ENCODE results near the gene PFKFB3.
"Not testable (repeated sequence)": the region's sequence is repeated elsewhere in the genome, so short reads cannot be mapped to it uniquely, and the experiment has no call there.

Gene PFKFB3

GRCh38 chr10:6244510-6244909 is 41.8 kb downstream of the PFKFB3 start:
- Histone ChIP-seq H3F3A (ENCODE audit: insufficient read depth, low read length) (no peaks in the 10 kb centered on the region), H4K20me1 (ENCODE audit: insufficient read depth, low read length) (no peaks in the 10 kb centered on the region), H3K27me3 (replicated peaks; ENCODE audit: insufficient read depth, low read length) (no peaks in the 10 kb centered on the region), H3K4me2 (ENCODE audit: low read depth, low read length) (no peak overlapping the region), H3K9me3 (replicated peaks; ENCODE audit: insufficient read depth, low read length) (no peaks in the 10 kb centered on the region), H3K9me2 (replicated peaks; ENCODE audit: insufficient read depth, low read length) (no peaks in the 10 kb centered on the region), H3K79me2 (ENCODE audit: low read length) (no peaks in the 10 kb centered on the region), H2AFZ (ENCODE audit: low read length) (no peak overlapping the region), H3K36me3 (replicated peaks; ENCODE audit: insufficient read depth, low read length) (no peaks in the 10 kb centered on the region), H3K9ac (ENCODE audit: low read length) (no peak overlapping the region), H3K4me1 (ENCODE audit: low read length) (no peaks in the 10 kb centered on the region), H3K4me3 (ENCODE audit: low read length) (no peak overlapping the region), H3K27ac (ENCODE audit: low read length) (no peak overlapping the region)
- no peak for DNase-seq
- no peak for TF ChIP-seq CTCF (IDR thresholded peaks at IDR 0.05; ENCODE audit: low read length)
- TF ChIP-seq EZH2 (optimal IDR thresholded peaks at IDR 0.05; ENCODE audit: low read depth, low read length): no peak
- no peak for TF ChIP-seq EZH2phosphoT487 (IDR thresholded peaks at IDR 0.05; ENCODE audit: low read length)

DNA sequence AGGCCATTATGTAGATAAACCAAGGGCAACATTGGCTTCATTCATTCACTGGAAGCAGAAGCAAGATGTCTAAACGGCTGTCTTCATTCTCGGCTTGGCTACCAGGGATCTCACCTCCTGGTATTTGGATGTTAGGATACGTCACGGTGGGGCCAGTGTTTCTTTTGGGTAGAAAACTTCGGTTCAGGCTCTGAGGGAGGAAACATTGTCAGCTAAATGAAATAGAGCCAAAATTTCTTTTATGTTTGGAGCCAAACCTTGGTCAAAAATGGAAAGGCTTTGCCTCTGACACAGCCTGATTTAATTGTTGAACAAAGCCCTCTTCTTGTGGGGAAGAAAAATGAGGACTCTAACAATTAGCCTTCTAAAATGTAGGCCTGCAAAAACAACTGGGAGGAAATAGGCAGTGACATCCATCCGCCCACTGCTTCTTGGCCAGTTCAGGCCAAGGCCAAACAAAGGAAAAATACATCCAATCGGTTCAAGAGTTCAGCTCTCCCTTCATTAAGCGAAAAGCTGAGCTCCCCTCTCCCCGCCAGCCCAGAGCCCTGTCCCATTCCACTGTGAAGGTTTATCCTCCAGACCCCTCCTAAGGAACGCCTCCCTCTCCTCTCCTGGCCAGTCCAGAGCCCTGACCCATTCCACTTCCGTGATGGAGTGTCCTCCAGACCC is 44.4 kb downstream of the PFKFB3 start:
- Histone ChIP-seq H3K79me2 (ENCODE audit: low read length) (no peaks in the 10 kb centered on the region), H2AFZ (ENCODE audit: low read length) (no peak overlapping the region), H3K9me2 (replicated peaks; ENCODE audit: insufficient read depth, low read length) (no peaks in the 10 kb centered on the region), H3K4me3 (ENCODE audit: low read length) (no peak overlapping the region), H3K9ac (ENCODE audit: low read length) (no peak overlapping the region), H3K4me2 (ENCODE audit: low read depth, low read length) (no peak overlapping the region), H3F3A (ENCODE audit: insufficient read depth, low read length) (no peaks in the 10 kb centered on the region), H3K36me3 (replicated peaks; ENCODE audit: insufficient read depth, low read length) (no peaks in the 10 kb centered on the region), H3K27ac (ENCODE audit: low read length) (no peak overlapping the region), H3K4me1 (ENCODE audit: low read length) (no peaks in the 10 kb centered on the region), H3K27me3 (replicated peaks; ENCODE audit: insufficient read depth, low read length) (no peaks in the 10 kb centered on the region), H4K20me1 (ENCODE audit: insufficient read depth, low read length) (no peaks in the 10 kb centered on the region), H3K9me3 (replicated peaks; ENCODE audit: insufficient read depth, low read length) (no peaks in the 10 kb centered on the region)
- no peak for DNase-seq
- TF ChIP-seq EZH2phosphoT487 (IDR thresholded peaks at IDR 0.05; ENCODE audit: low read length) (no peak), CTCF (IDR thresholded peaks at IDR 0.05; ENCODE audit: low read length) (no peak), EZH2 (optimal IDR thresholded peaks at IDR 0.05; ENCODE audit: low read depth, low read length) (no peak)

DNA sequence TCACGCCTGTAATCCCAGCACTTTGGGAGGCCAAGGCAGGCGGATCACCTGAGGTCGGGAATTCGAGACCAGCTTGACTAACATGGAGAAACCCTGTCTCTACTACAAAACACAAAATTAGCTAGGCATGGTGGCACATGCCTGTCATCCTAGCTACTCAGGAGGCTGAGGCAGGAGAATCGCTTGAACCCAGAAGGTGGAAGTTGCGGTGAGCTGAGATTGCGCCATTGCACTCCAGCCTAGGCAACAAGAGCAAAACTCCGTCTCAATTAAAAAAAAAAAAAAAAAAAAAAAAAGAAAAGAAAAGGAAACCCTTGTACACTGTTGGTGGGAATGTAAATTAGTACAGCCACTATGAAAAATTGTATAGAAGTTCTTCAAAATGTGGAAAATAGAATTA is 46.2 kb downstream of the PFKFB3 start:
- H3K4me1 ChIP-seq (ENCODE audit: low read length); H3K27ac ChIP-seq (ENCODE audit: low read length); H3K79me2 ChIP-seq (ENCODE audit: low read length); H3K4me2 ChIP-seq (ENCODE audit: low read depth, low read length); H3K36me3 ChIP-seq (replicated peaks; ENCODE audit: insufficient read depth, low read length); DNase-seq; H3F3A ChIP-seq (ENCODE audit: insufficient read depth, low read length); H2AFZ ChIP-seq (ENCODE audit: low read length); H3K27me3 ChIP-seq (replicated peaks; ENCODE audit: insufficient read depth, low read length); H3K9me3 ChIP-seq (replicated peaks; ENCODE audit: insufficient read depth, low read length); H4K20me1 ChIP-seq (ENCODE audit: insufficient read depth, low read length); H3K9ac ChIP-seq (ENCODE audit: low read length); H3K4me3 ChIP-seq (ENCODE audit: low read length); H3K9me2 ChIP-seq (replicated peaks; ENCODE audit: insufficient read depth, low read length): not testable (repeated sequence)

- no peak overlapping the region for H3K4me3 ChIP-seq (ENCODE audit: low read length)
- no peaks in the 10 kb centered on the region for H4K20me1 ChIP-seq (ENCODE audit: insufficient read depth, low read length)
- no peak overlapping the region for H3K4me2 ChIP-seq (ENCODE audit: low read depth, low read length)
- no peaks in the 10 kb centered on the region for H3K9me3 ChIP-seq (replicated peaks; ENCODE audit: insufficient read depth, low read length)
- H2AFZ ChIP-seq (ENCODE audit: low read length): no peak overlapping the region
- no peaks in the 10 kb centered on the region for H3K27me3 ChIP-seq (replicated peaks; ENCODE audit: insufficient read depth, low read length)
- H3K9ac ChIP-seq (ENCODE audit: low read length): no peak overlapping the region
- no peaks in the 10 kb centered on the region for H3K4me1 ChIP-seq (ENCODE audit: low read length)
- no peaks in the 10 kb centered on the region for H3K9me2 ChIP-seq (replicated peaks; ENCODE audit: insufficient read depth, low read length)
- no peaks in the 10 kb centered on the region for H3F3A ChIP-seq (ENCODE audit: insufficient read depth, low read length)
- H3K79me2 ChIP-seq (ENCODE audit: low read length): no peaks in the 10 kb centered on the region
- H3K36me3 ChIP-seq (replicated peaks; ENCODE audit: insufficient read depth, low read length): no peaks in the 10 kb centered on the region
- H3K27ac ChIP-seq (ENCODE audit: low read length): no peak overlapping the region
- DNase-seq: no peak
- no peak for TF ChIP-seq CTCF (IDR thresholded peaks at IDR 0.05; ENCODE audit: low read length)
Measured at GRCh38 chr10:6249698-6250097, 47.0 kb downstream of the PFKFB3 start.
